GM12873 (cell line): ENCODE data around the gene FADS6.
A peak's percentile ranks its signal among the peaks of the same experiment; 100 is the strongest.

Source experiments
- CTCF ChIP-seq: IDR thresholded peaks from 2 replicates; pipeline ENCODE4 v1.5.1; 2012; ENCODE audit warnings: low read depth, mild to moderate bottlenecking, moderate library complexity, low read length, control low read depth; ENCODE audit not compliant: insufficient read depth; ENCODE audit errors: missing control alignments

Gene FADS6

GRCh38 chr17:74923538-74924249 lies 30.3 kb upstream of the FADS6 start:
- peak; percentile 74 for TF ChIP-seq CTCF

GRCh38 chr17:74922694-74923537 lies 29.5 kb upstream of the FADS6 start, which contains the start of gene USH1G:
USH1G (minus strand) TSS chr17:74923255; CDS start chr17:74923073, 182 bp downstream.
- no peak for TF ChIP-seq CTCF

DNA sequence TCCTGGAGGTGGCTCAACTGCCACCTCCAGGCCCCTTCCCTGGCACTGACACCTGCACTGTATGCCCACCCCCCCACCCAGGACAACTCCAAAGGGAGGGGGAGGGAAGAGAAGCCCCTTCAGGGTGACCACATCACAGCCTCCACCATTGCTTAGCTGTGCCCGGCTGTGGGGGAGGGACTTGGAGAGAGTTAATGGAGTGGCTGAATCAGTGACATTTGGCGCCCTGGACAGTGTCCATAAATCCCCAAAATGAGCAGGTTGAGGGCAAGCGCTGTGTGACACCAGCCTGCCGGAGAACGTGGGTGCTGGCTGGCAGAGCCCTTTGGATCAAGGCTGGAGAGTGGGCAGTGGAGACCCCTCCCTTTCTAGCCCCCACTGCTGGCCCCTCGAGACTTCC lies 28.7 kb upstream of the FADS6 start:
- TF ChIP-seq CTCF: no peak

GRCh38 chr17:74921769-74922168 lies 28.3 kb upstream of the FADS6 start:
- TF ChIP-seq CTCF: no peak

- no peak for TF ChIP-seq CTCF
Measured at GRCh38 chr17:74921026-74921681, 27.7 kb upstream of the FADS6 start.

DNA sequence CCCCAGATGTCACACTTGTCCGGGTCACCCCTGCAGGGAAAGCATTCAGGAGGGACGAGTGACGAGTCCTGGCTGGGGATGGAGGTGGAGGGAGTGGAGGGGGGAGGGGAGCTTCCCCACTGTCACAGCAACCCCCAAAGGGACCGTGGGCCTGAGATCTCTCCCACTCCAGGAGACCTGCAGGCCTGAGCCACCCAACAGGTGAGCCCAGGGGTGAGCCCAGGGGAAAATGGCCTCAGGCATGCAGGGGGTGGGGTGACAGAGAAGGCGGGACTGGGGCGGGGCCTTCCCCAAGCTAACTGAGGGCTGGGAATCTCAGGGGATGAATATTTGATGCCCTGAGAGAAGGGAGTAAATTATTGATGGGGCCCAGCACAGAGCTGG lies 27.2 kb upstream of the FADS6 start:
- TF ChIP-seq CTCF: no peak

- no peak for TF ChIP-seq CTCF
Measured at GRCh38 chr17:74920306-74920620, 26.8 kb upstream of the FADS6 start.
